GM21717 (cell line): ENCODE data around the gene SPAG8.

Source experiments
- ATAC-seq: cut with Tn5 transposase; IDR thresholded peaks from one replicate; pipeline ENCODE4 v1.9.1; 2021; ENCODE audit warnings: mild to moderate bottlenecking, moderate library complexity; ENCODE audit not compliant: unreplicated experiment

The SPAG8 gene

GRCh38 chr9:35813434-35814105, 1.5 kb upstream of the SPAG8 start:
- ATAC-seq: no peak

GRCh38 chr9:35811381-35812024, 559 bp downstream of the SPAG8 start:
- no peak for ATAC-seq

DNA sequence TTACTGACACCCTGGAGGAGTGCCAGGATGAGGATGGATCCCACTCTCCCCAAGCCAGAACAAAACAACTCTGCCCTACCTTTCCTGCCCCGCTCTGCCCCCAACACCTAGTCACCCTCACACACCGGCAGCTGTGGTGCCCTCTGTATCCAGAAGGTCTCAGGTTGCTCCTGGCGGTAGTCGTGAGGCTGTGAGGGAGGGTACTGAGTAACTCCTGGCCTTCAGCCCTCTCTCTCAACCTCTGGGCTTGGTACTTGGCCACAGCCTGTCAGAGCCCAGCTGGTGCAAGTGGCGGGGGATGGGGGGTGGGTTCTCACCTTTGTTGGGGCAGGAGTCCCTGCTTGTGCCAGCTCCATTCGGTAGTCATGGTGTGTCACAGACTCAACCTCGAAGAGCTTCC, 1.9 kb downstream of the SPAG8 start:
- no peak for ATAC-seq

GRCh38 chr9:35808433-35808832, 3.6 kb downstream of the SPAG8 start:
- ATAC-seq: no peak

DNA sequence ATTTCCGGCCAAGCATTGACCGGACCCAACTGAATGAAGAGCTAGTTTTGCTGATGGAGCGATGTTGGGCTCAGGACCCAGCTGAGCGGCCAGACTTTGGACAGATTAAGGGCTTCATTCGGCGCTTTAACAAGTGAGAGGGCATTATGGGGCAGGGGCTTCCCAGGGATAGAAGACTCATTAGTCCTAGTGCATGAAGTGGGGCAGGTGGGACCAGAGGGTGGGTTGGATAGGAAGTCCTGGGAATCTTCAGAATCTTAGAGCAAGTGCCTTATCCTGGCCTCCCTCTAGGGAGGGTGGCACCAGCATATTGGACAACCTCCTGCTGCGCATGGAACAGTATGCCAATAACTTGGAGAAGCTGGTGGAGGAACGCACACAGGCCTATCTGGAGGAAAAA, 6.0 kb downstream of the SPAG8 start:
- no peak for ATAC-seq

- ATAC-seq: no peak
These were observed 10.5 kb downstream of the SPAG8 start for GRCh38 chr9:35801328-35802128.

GRCh38 chr9:35800530-35800929, 11.5 kb downstream of the SPAG8 start:
- no peak for ATAC-seq

- ATAC-seq: no peak
These were observed 13.2 kb downstream of the SPAG8 start for GRCh38 chr9:35798658-35799374.

DNA sequence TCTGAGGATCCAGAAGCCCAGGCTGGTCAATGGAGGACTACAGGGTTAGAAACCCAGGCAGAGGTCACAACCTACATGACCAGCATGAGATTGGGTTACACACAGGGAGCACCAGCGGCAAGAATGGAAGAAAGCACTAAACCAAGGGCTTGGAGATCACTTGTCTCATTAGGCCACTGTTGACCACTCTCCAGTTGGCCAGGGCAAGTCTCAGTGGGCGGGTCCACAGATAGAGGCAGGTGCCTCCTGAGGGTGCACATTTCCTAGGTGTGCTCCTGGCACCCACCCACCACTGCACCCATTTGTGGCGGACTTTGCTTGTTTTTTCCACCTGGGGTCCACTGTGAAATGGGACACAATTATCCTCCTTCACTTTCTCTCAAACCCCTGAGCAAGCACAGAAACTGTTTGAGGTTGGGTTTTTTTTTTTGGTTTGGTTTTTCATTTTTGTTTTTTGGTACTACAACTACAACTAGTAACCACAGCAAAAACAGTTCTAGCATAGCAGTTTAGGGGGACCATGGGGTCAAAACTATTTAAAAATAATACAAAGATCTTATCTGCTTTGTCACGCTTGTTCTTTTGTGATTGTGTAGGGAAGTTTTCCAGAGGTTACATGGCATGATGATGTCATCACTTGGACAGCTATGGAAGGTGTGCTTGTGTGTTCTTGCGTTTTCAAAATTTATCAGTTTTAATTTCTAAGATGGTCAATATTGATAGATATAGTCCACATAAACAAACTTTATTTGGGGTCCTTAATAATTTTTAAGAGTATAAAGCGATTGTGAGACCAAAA, 14.6 kb downstream of the SPAG8 start:
- no peak for ATAC-seq

- no peak for ATAC-seq
These were observed 16.4 kb downstream of the SPAG8 start for GRCh38 chr9:35795695-35796094.

DNA sequence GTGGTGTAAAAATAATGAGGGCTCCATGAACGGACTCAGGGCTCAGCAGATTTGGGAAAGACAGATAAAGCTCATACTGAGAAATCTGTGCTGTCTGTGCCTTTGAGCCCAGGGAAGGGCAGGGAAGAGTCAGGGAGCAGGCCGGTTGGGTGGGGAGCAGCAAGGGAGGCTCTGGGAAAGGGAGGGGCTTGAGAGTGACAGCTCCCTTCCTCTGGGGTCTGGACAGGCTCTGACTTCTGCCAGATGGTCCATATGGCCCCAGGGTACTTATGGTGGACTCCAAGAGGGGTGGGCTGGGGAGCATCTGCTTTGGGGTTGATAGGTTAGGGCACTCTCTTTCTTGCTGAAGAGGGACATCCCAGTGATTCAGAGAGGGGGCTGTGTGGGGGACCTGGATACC, 18.6 kb downstream of the SPAG8 start:
- ATAC-seq: no peak

DNA sequence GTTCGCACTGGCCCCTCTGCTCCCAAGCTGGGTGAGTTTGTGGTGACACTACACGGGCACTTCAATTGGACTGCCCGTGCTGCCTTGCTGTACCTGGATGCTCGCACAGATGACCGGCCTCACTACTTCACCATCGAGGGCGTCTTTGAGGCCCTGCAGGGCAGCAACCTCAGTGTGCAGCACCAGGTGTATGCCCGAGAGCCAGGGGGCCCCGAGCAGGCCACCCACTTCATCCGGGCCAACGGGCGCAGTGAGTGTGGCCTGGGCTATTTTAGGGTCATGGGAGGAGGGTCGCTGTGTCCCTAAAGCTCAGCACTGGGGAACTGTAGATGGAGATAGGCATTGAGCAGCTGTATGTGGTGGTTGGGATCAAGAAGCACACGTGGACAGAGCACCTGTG, 19.2 kb downstream of the SPAG8 start:
- no peak for ATAC-seq

- no peak for ATAC-seq
These were observed 19.8 kb downstream of the SPAG8 start for GRCh38 chr9:35792024-35792813.

GRCh38 chr9:35791297-35791921, 20.7 kb downstream of the SPAG8 start, which contains the start of gene NPR2:
TSS of gene NPR2 (plus strand) at chr9:35791591. CDS start at chr9:35792409, 818 bp downstream.
- ATAC-seq: no peak

DNA sequence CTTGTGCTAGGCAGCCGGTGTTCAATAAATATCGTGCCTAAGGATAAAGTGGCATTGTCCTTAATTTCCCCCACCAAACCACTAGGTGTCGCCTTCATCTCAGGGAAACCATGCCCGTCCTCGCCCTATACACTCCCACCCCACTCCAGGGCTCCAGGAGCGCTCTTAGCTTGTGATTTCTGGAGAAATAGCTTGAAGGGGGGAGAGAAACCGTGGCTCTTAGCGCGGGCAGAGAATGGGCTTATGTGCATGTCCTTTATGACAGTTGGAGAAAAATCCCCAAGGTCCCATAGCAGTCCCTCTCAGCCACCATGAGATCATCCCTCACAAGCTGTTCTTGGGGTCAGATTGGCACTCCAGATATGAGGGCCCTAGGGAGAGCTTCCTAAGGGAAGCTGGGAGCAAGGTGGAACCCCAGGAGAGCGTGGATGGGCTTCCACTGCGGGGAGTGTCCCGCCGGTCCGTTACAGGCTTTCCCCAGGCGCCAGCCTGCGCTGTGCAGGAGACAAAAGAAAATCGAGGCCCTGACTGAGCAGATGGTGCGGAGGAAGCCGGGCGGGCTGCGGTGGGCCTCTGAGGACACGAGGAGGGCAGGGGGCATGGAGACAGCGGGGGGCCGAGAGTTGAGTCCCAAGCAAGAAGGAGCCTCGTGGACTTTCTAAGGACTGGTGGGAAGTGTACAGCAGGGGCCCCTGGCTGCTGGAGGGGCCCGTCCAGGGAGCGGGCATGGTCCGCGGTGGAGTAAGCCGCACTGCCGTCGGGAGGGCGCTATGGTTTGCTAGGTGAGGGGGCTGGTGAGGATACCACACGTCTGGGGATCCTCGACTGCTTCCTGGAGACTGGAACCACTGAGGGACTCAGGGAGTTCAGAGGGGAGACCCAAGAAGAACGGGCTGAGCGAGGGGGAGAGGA, 21.4 kb downstream of the SPAG8 start:
- no peak for ATAC-seq

DNA sequence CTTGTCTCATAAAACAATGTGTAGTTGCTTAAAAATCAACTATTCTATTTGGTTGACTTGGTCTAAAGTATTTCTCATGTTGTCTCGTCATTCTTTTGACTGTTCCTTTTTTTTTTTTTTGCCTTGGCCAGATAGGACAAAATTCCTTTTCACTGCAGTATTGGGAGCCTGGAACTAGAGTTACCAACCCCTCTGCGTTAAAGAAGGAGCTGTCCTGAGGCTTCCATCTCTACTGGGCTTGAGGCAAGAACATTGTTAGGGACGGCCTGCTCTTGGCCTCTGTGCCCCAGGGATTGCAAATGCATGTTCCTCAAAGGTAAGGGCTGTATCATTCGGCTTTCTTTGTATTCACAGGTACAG, 22.1 kb downstream of the SPAG8 start:
- ATAC-seq: no peak

DNA sequence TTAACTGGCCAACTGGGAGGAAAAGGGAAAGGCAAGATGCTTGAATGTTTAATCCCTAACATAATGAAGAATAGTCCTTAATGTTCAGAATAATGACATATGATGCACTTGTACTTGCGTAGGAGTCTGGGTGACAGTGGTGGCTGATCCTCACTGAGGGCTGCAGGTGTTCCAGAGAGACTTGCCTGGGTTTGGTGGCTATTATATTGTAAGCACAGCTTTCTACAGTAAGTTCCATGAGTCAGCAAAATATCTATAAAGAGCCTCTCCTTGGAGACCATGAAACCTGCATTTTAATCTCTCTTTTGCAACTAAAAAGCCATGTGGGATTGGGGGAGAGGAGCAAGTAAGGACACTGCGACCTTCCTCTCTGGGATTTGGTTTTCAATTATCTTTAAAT, 22.5 kb downstream of the SPAG8 start:
- no peak for ATAC-seq

DNA sequence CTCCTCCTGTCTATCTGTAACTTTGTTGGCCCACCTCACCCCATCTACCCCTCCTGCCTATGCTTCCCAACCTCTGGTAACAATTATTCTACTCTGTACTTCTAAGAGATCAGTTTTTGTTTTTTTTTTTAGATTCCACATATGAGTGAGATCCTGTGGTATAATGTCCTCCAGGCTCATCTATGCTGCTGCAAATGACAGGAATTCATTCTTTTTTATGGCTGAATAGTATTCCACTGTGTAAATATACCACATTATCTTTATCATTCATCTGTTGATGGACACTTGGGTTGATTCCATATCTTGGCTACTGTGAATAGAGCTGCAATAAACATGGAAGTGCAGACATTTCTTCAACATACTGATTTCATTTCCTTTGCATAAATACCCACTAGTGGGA, 28.6 kb downstream of the SPAG8 start:
- no peak for ATAC-seq
